Stimulated activated CD8-positive, alpha-beta memory T cell treated with anti-CD3 and anti-CD28 coated beads, Interleukin-4, amount 100 ng/mL, for 24 hours (primary cell): ENCODE data around the gene MICALL1.
"Not testable (repeated sequence)": the region's sequence is repeated elsewhere in the genome, so short reads cannot be mapped to it uniquely, and the experiment has no call there.

Experiments used
- DNase-seq: peaks from one replicate; pipeline ENCODE4 v3.0.0-alpha.2; 2020; ENCODE audit warnings: low read depth

Gene MICALL1

DNA sequence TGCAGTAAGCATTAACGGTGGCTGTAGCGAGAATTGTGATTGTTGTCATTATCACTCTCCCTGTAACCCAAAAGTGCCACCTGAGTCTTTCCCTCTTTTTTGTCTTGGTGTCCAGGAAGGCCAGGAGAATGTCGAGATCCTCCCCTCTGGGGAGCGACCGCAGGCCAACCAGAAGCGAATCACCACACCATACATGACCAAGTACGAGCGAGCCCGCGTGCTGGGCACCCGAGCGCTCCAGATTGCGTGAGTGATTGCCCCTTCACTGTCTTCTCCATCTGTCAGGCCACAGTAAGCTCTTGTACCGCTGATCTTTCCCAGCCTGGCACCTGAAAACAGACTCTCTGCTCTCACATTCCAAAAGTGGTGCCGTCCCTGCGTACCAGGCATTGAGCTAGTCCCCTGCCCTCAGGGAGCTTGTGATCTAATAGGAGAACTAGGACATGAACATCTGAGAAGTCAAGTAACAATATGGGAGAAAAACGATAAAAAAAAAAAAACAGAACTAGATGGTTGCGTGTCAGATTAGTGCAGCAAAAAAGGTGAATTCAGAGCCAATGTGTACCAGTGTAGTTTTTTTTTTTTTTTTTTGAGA, 53.2 kb downstream of the MICALL1 start:
- no peak for DNase-seq

DNA sequence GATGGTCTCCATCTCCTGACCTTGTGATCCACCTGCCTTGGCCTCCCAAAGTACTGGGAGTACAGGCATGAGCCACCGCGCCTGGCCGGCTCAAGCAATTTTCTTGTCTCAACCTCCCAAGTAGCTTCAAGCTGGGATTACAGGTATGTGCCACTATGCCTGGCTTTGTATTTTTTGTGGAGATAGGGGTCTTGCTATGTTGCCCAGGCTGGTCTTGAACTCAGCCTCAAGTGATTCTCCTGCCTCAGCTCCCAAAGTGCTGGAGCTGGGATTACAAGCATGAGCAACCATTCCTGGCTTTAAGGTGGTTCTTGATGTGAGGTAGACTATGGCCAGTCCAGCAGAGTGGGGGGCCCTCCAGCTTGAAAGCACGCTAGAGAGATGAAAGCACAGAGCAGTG, 55.0 kb downstream of the MICALL1 start:
- DNase-seq, result no peak

DNA sequence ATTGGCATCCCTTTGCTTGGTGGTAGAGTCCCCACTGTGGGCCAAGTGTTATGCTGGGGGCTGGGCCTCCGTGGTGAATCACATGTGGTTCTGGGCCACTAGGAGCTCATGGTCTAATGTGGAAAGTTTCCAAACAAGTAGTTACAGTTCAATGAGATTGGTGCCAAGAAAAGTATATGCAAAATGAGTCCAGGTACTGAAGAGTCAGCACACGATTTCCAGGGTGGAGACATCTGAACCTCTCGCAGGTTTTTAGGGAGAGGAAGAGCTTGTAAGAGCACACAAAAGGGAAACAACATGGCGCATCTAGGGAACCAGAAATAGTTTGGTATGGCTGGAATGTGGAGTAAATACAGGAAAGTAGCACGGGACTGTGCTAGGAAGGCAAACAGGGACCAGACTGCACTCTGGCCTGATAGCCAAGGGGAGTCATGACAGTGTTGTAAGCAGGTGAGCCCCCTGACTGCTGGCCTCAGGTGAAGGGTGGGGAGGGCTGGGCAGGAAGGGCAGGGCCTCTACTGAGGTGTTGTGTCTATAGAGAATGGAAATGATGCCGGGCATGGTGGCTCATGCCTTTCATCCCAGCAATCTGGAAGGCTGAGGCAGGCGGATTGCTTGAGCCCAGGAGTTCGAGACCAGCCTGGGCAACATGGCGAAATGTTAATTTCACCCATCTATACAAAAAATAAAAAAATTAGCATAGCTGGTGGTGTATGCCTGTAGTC, 60.0 kb downstream of the MICALL1 start:
- no peak for DNase-seq

DNA sequence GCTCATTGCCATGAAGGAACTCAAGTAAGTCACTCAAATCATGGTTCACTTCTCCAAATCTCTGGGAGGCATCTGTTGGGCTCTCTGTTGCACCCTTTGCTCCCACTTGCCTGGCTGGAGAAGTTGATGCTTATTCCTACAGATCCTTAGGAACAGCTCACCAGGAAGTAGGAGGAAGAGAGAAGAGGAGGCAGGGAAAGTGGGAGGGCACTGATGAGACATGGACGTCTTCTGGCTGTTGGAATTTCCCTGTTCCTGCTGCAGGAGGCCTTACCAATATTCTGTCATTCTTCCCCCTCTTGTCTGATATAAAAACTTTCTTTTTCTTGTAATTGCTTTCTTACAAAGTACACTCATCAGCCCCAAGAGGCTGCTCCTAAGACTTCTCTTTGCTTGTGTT, 61.0 kb downstream of the MICALL1 start:
- no peak for DNase-seq

GRCh38 chr22:37967637-37968451, 61.7 kb downstream of the MICALL1 start:
- no peak for DNase-seq

- DNase-seq, result no peak
Observed at GRCh38 chr22:37968452-37969251, 62.6 kb downstream of the MICALL1 start.

GRCh38 chr22:37970864-37971263, 64.8 kb downstream of the MICALL1 start:
- DNase-seq, result no peak

- no peak for DNase-seq
Observed at GRCh38 chr22:37971475-37972434, 65.7 kb downstream of the MICALL1 start.

- DNase-seq, result no peak
Observed at GRCh38 chr22:37972527-37972926, 66.4 kb downstream of the MICALL1 start.

- DNase-seq, result no peak
Observed at GRCh38 chr22:37973271-37974170, 67.4 kb downstream of the MICALL1 start.

GRCh38 chr22:37975153-37975552, 69.1 kb downstream of the MICALL1 start:
- no peak for DNase-seq

GRCh38 chr22:37976022-37976421, 69.9 kb downstream of the MICALL1 start:
- DNase-seq, result not testable (repeated sequence)

DNA sequence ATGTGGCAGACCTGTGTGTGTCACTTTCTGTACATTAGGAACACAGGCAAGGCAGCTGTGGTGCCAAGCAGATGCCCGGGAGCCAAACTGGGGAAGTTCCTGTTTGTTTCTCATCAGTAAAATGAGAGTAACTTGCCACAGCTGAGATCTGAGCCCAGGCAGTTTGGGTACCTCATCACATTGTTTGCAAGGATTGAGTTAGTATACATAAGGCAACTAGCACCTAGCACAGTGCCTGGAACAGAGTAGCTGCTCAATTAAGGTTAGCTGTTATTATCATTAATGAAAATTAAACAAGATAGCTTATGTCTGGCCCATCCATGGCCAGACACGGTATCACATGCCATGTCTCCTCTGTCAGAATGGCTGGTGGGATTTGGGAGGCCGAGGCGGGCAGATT, 70.5 kb downstream of the MICALL1 start:
- DNase-seq, result no peak

DNA sequence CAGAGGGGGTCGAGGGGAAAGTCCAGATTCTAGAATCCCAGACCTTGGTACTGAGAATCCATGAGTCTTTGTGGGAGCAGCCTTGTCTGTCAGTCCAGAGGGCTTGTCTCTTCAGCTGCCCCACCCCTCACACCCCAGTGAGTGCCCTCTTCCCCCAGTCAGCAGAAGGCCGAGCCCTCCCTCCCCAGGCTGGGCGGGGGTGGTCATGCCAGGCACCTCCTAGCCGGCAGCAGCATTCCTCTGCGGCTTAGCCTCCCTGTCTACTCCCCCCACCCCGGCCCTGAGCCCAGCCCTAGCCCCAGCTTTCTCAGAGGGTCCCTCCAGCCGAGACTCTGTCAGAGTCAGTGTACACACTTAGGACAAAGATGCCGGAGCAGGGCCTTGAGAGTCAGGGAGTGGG, 73.7 kb downstream of the MICALL1 start:
- DNase-seq, result no peak

- no peak for DNase-seq
Observed at GRCh38 chr22:37981282-37982011, 75.3 kb downstream of the MICALL1 start.

DNA sequence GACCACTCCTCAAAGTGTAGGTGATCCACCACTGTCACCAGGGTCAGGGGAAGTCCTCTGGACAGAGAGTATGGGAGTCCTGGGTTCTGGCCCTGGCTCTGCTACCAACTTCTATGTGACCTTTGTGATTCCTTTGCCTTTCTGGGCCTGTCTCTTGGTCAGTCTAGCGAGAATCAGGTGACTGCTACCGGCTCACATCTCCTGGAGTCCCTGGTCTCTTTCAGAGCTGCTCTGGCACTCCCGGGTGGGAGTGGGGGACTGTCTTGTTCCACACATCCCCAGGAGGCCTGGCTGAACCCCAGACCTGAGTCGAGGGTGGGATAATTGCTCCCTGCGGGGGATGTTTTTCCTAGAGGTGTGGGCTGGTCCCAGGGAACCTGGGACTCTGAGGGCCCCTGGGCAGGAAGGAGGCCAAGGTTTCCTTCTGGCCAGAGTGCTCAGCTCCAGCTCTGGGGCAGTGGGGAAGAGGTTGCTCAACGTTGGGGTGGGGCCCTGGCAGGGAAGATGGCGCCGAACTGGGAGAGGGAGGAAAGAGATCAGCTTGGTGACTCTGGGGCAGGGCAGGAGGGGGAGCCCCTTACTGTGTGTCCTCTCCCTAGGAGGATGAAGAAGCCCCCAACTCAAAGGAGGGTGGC, 76.2 kb downstream of the MICALL1 start:
- DNase-seq, result no peak

- DNase-seq, result no peak
Observed at GRCh38 chr22:37982938-37983859, 77.1 kb downstream of the MICALL1 start.
